Nephron (organoid): Measurements from ENCODE around the gene IGF1R.
A peak's percentile ranks its signal among the peaks of the same experiment; 100 is the strongest.

Experiments used
- H3K27ac Mint-ChIP-seq, 3 experiments: 2 replicates each; pipeline ENCODE4 v1.8.0; 2020; ENCODE audit warnings: mixed read lengths in 3 of 3, mild to moderate bottlenecking in 2 of 3, moderate library complexity in 1 of 3
- H3K27me3 Mint-ChIP-seq: 2 replicates; pipeline ENCODE4 v1.8.0; 2021; ENCODE audit warnings: low read depth, mild to moderate bottlenecking, moderate library complexity, mixed read lengths
- H3K36me3 Mint-ChIP-seq: 2 replicates; pipeline ENCODE4 v1.8.0; 2020; ENCODE audit warnings: low read depth, mixed read lengths
- H3K4me1 Mint-ChIP-seq: 2 replicates; pipeline ENCODE4 v1.8.0; 2020; ENCODE audit warnings: mixed read lengths
- H3K4me3 Mint-ChIP-seq, 3 experiments: 2 replicates each; pipeline ENCODE4 v1.8.0; 2020; ENCODE audit warnings: mild to moderate bottlenecking in 3 of 3, mixed read lengths in 3 of 3, moderate library complexity in 2 of 3
- H3K9me3 Mint-ChIP-seq: 2 replicates; pipeline ENCODE4 v1.8.0; 2020; ENCODE audit warnings: mixed read lengths
- TF ChIP-seq, protein P1 (sequence below), 3 experiments: fragments of 200-600 bp; sonication (generic); IDR thresholded peaks; one replicate each; pipeline ENCODE4 v1.5.0; 2021; ENCODE audit warnings: antibody characterized with exemption in 3 of 3; ENCODE audit not compliant: unreplicated experiment in 3 of 3

Gene IGF1R

GRCh38 chr15:98884894-98885293 is 236.6 kb downstream of the IGF1R start:
- no peaks in the 10 kb centered on the region for H3K27me3 Mint-ChIP-seq
- no peak overlapping the region for H3K27ac Mint-ChIP-seq
- H3K36me3 Mint-ChIP-seq = no peaks in the 10 kb centered on the region
- TF ChIP-seq, protein P1, sequence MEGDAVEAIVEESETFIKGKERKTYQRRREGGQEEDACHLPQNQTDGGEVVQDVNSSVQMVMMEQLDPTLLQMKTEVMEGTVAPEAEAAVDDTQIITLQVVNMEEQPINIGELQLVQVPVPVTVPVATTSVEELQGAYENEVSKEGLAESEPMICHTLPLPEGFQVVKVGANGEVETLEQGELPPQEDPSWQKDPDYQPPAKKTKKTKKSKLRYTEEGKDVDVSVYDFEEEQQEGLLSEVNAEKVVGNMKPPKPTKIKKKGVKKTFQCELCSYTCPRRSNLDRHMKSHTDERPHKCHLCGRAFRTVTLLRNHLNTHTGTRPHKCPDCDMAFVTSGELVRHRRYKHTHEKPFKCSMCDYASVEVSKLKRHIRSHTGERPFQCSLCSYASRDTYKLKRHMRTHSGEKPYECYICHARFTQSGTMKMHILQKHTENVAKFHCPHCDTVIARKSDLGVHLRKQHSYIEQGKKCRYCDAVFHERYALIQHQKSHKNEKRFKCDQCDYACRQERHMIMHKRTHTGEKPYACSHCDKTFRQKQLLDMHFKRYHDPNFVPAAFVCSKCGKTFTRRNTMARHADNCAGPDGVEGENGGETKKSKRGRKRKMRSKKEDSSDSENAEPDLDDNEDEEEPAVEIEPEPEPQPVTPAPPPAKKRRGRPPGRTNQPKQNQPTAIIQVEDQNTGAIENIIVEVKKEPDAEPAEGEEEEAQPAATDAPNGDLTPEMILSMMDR (IDR thresholded peaks at IDR 0.05; ENCODE audit: unreplicated experiment in 3 of 3) = no peak
- no peak overlapping the region for H3K4me3 Mint-ChIP-seq
- no peaks in the 10 kb centered on the region for H3K9me3 Mint-ChIP-seq
- H3K4me1 Mint-ChIP-seq = peaks cover 25% of the 10 kb centered on the region

DNA sequence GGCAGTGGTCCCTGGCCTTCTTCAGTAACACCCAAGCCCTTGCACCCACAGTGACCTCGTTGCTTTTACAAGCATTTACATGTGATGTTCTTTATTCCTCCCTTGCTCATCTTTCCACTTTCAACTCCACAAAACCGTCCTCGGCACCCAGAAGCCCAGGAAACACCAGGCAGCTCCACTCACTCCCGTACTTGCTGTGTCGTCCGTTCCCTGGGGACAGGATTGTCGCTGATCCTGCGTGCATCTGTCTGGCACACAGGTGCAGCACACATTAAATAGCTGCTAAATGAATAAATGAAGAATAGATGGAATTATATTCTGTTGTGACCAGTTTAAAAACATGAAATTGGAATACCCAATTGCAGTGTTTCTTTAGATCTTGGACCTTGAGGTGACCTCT is 239.6 kb downstream of the IGF1R start:
- H3K4me3 Mint-ChIP-seq = no peak overlapping the region
- no peaks in the 10 kb centered on the region for H3K27me3 Mint-ChIP-seq
- H3K4me1 Mint-ChIP-seq = peaks cover 25% of the 10 kb centered on the region
- H3K36me3 Mint-ChIP-seq = peaks cover 15% of the 10 kb centered on the region
- H3K27ac Mint-ChIP-seq = peak overlapping the region in 2 of 3 experiments; percentile 21 to 29
- no peaks in the 10 kb centered on the region for H3K9me3 Mint-ChIP-seq
- TF ChIP-seq, protein P1 (IDR thresholded peaks at IDR 0.05; ENCODE audit: unreplicated experiment in 3 of 3) = no peak

GRCh38 chr15:98888820-98889479 is 240.6 kb downstream of the IGF1R start:
- Mint-ChIP-seq H3K4me1 (peaks cover 25% of the 10 kb centered on the region), H3K27ac (no peak overlapping the region), H3K4me3 (no peak overlapping the region), H3K27me3 (no peaks in the 10 kb centered on the region), H3K9me3 (no peaks in the 10 kb centered on the region), H3K36me3 (peaks cover 20% of the 10 kb centered on the region)
- TF ChIP-seq, protein P1 (IDR thresholded peaks at IDR 0.05; ENCODE audit: unreplicated experiment in 3 of 3) = no peak

DNA sequence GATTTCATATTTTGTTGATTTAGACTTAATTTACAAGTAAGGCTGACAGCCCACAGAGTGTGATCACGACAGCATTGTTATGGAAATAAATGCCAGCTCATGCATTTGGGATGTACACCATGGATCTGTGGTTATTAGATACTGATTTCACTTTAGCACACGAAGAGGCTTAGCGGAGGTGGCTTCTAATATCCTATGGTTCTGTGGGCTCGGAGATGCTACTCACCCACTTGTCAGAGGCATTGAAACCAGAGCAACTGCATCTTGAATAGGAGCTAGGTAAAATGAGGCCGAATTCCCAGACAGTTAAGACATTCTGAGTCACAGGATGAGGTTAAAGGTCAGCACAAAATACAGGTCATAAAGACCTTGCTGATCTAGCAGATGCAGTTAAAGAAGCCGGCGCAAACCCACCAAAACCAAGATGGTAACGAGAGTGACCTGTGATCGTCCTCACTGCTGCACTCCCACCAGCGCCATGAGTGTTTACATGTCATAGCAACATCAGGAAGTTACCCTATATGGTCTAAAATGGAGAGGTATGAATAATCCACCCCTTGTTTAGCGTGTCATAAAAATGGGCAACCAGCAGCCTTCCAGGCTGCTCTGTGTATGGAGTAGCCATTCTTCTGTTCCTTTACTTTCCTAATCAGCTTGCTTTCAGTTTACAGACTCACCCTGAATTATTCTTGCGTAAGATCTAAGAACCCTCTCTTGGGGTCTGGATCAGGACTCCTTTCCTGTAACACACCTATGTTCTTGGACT is 241.8 kb downstream of the IGF1R start:
- Mint-ChIP-seq H3K4me1 (peaks cover 20% of the 10 kb centered on the region), H3K9me3 (no peaks in the 10 kb centered on the region), H3K27me3 (no peaks in the 10 kb centered on the region), H3K27ac (peak overlapping the region in 2 of 3 experiments; percentile 56 to 81), H3K36me3 (peaks cover 27% of the 10 kb centered on the region), H3K4me3 (no peak overlapping the region)
- TF ChIP-seq, protein P1 (IDR thresholded peaks at IDR 0.05; ENCODE audit: unreplicated experiment in 3 of 3) = no peak

GRCh38 chr15:98891301-98891700 is 243.0 kb downstream of the IGF1R start:
- H3K36me3 Mint-ChIP-seq = peaks cover 38% of the 10 kb centered on the region
- no peaks in the 10 kb centered on the region for H3K27me3 Mint-ChIP-seq
- peak overlapping the region in 1 of 3 experiments; percentile 81 for H3K27ac Mint-ChIP-seq
- H3K4me3 Mint-ChIP-seq = no peak overlapping the region
- peaks cover 19% of the 10 kb centered on the region for H3K4me1 Mint-ChIP-seq
- TF ChIP-seq, protein P1 (IDR thresholded peaks at IDR 0.05; ENCODE audit: unreplicated experiment in 3 of 3) = no peak
- H3K9me3 Mint-ChIP-seq = no peaks in the 10 kb centered on the region
